ENCODE data around the gene AATK.
"Not testable (repeated sequence)": the region's sequence is repeated elsewhere in the genome, so short reads cannot be mapped to it uniquely, and the experiment has no call there.

The AATK gene

GRCh38 chr17:81080019-81080418 is 86.0 kb downstream of the AATK start:
- WGBS (ENCODE audit: extremely low coverage, insufficient coverage, low lambda C conversion rate), result no CpG with 5 or more reads among the region's 19 CpGs
- H3K36me3 ChIP-seq (ENCODE audit: control insufficient read depth, insufficient read depth, low read length), result no peaks in the 10 kb centered on the region
- no peak overlapping the region for H3K56ac ChIP-seq (ENCODE audit: low read length)
- H4K8ac ChIP-seq (ENCODE audit: low read depth, low read length), result no peak overlapping the region
- no peak overlapping the region for H3K9ac ChIP-seq (ENCODE audit: low read length)
- H3K4me1 ChIP-seq (ENCODE audit: control insufficient read depth, low read depth, low read length), result no peaks in the 10 kb centered on the region
- no peak overlapping the region for H3K4me2 ChIP-seq (ENCODE audit: low read length)
- no peak overlapping the region for H2AK5ac ChIP-seq (ENCODE audit: low read length)
- H2BK120ac ChIP-seq (ENCODE audit: low read depth, low read length), result no peak overlapping the region
- H3K27ac ChIP-seq (ENCODE audit: low read depth, low read length), result no peak overlapping the region
- no peak overlapping the region for H3K23ac ChIP-seq (ENCODE audit: low read length)
- no peak overlapping the region for H4K5ac ChIP-seq (ENCODE audit: low read length)
- H2BK15ac ChIP-seq (replicated peaks; ENCODE audit: low read depth), result no peak overlapping the region
- no peaks in the 10 kb centered on the region for H3K79me1 ChIP-seq (ENCODE audit: low read length)
- no peak overlapping the region for H2BK5ac ChIP-seq (ENCODE audit: low read length)
- no peak overlapping the region for H3K4me3 ChIP-seq (ENCODE audit: low read length)
- H3K18ac ChIP-seq (ENCODE audit: low read length), result no peak overlapping the region
- H3K4ac ChIP-seq (ENCODE audit: low read depth, low read length), result no peak overlapping the region
- no peak for DNase-seq
- H3K27me3 ChIP-seq (ENCODE audit: insufficient read depth, low read length, poor library complexity), result no peaks in the 10 kb centered on the region
- no peaks in the 10 kb centered on the region for H3K79me2 ChIP-seq (ENCODE audit: control insufficient read depth, insufficient read depth, low read length)

- H3K4me3 ChIP-seq (ENCODE audit: low read length); H3K9ac ChIP-seq (ENCODE audit: low read length); H3K79me2 ChIP-seq (ENCODE audit: control insufficient read depth, insufficient read depth, low read length); H2BK15ac ChIP-seq (replicated peaks; ENCODE audit: low read depth); H3K36me3 ChIP-seq (ENCODE audit: control insufficient read depth, insufficient read depth, low read length); H4K8ac ChIP-seq (ENCODE audit: low read depth, low read length); H2AK5ac ChIP-seq (ENCODE audit: low read length); DNase-seq; H4K5ac ChIP-seq (ENCODE audit: low read length); H3K4me1 ChIP-seq (ENCODE audit: control insufficient read depth, low read depth, low read length); H3K4ac ChIP-seq (ENCODE audit: low read depth, low read length); H3K27me3 ChIP-seq (ENCODE audit: insufficient read depth, low read length, poor library complexity); H3K27ac ChIP-seq (ENCODE audit: low read depth, low read length); H3K79me1 ChIP-seq (ENCODE audit: low read length); H3K23ac ChIP-seq (ENCODE audit: low read length); H2BK5ac ChIP-seq (ENCODE audit: low read length); H2BK120ac ChIP-seq (ENCODE audit: low read depth, low read length); H3K4me2 ChIP-seq (ENCODE audit: low read length); H3K56ac ChIP-seq (ENCODE audit: low read length); H3K18ac ChIP-seq (ENCODE audit: low read length): not testable (repeated sequence)
- WGBS (ENCODE audit: extremely low coverage, insufficient coverage, low lambda C conversion rate), result no CpG with 5 or more reads among the region's 45 CpGs
Observed at GRCh38 chr17:81078026-81078913, 87.8 kb downstream of the AATK start.

GRCh38 chr17:81076141-81076679 is 89.8 kb downstream of the AATK start:
- Histone ChIP-seq H3K79me2 (ENCODE audit: control insufficient read depth, insufficient read depth, low read length) (no peaks in the 10 kb centered on the region), H3K56ac (ENCODE audit: low read length) (no peak overlapping the region)
- WGBS (ENCODE audit: extremely low coverage, insufficient coverage, low lambda C conversion rate), result no CpG with 5 or more reads among the region's 14 CpGs

GRCh38 chr17:81075307-81075706 is 90.7 kb downstream of the AATK start:
- H3K4me2 ChIP-seq (ENCODE audit: low read length), result no peak overlapping the region
- no peak overlapping the region for H4K5ac ChIP-seq (ENCODE audit: low read length)
- H3K4me1 ChIP-seq (ENCODE audit: control insufficient read depth, low read depth, low read length), result no peaks in the 10 kb centered on the region
- no peak overlapping the region for H3K4ac ChIP-seq (ENCODE audit: low read depth, low read length)
- H3K27ac ChIP-seq (ENCODE audit: low read depth, low read length), result no peak overlapping the region
- H4K8ac ChIP-seq (ENCODE audit: low read depth, low read length), result no peak overlapping the region
- H3K79me1 ChIP-seq (ENCODE audit: low read length), result no peaks in the 10 kb centered on the region
- no peaks in the 10 kb centered on the region for H3K79me2 ChIP-seq (ENCODE audit: control insufficient read depth, insufficient read depth, low read length)
- no peak overlapping the region for H3K23ac ChIP-seq (ENCODE audit: low read length)
- H3K4me3 ChIP-seq (ENCODE audit: low read length), result no peak overlapping the region
- H2BK15ac ChIP-seq (replicated peaks; ENCODE audit: low read depth), result no peak overlapping the region
- H2AK5ac ChIP-seq (ENCODE audit: low read length), result no peak overlapping the region
- H3K56ac ChIP-seq (ENCODE audit: low read length), result no peak overlapping the region
- WGBS (ENCODE audit: extremely low coverage, insufficient coverage, low lambda C conversion rate), result no CpG with 5 or more reads among the region's 17 CpGs
- H3K27me3 ChIP-seq (ENCODE audit: insufficient read depth, low read length, poor library complexity), result no peaks in the 10 kb centered on the region
- H3K18ac ChIP-seq (ENCODE audit: low read length), result no peak overlapping the region
- H2BK120ac ChIP-seq (ENCODE audit: low read depth, low read length), result no peak overlapping the region
- no peaks in the 10 kb centered on the region for H3K36me3 ChIP-seq (ENCODE audit: control insufficient read depth, insufficient read depth, low read length)
- H3K9ac ChIP-seq (ENCODE audit: low read length), result no peak overlapping the region
- DNase-seq, result no peak
- no peak overlapping the region for H2BK5ac ChIP-seq (ENCODE audit: low read length)

More at GRCh38 chr17:81076141-81076679, 89.8 kb downstream of the AATK start:
- Histone ChIP-seq H3K4me3 (ENCODE audit: low read length) (no peak overlapping the region), H3K79me1 (ENCODE audit: low read length) (no peaks in the 10 kb centered on the region), H2BK5ac (ENCODE audit: low read length) (no peak overlapping the region), H3K36me3 (ENCODE audit: control insufficient read depth, insufficient read depth, low read length) (no peaks in the 10 kb centered on the region), H4K8ac (ENCODE audit: low read depth, low read length) (no peak overlapping the region), H3K4me2 (ENCODE audit: low read length) (no peak overlapping the region), H3K9ac (ENCODE audit: low read length) (no peak overlapping the region), H4K5ac (ENCODE audit: low read length) (no peak overlapping the region), H3K18ac (ENCODE audit: low read length) (no peak overlapping the region), H3K27me3 (ENCODE audit: insufficient read depth, low read length, poor library complexity) (no peaks in the 10 kb centered on the region), H2BK15ac (replicated peaks; ENCODE audit: low read depth) (no peak overlapping the region), H3K4me1 (ENCODE audit: control insufficient read depth, low read depth, low read length) (no peaks in the 10 kb centered on the region), H2AK5ac (ENCODE audit: low read length) (no peak overlapping the region), H3K27ac (ENCODE audit: low read depth, low read length) (no peak overlapping the region), H3K4ac (ENCODE audit: low read depth, low read length) (no peak overlapping the region), H3K23ac (ENCODE audit: low read length) (no peak overlapping the region), H2BK120ac (ENCODE audit: low read depth, low read length) (no peak overlapping the region)
- no peak for DNase-seq

- Histone ChIP-seq H3K4me3 (ENCODE audit: low read length) (no peak overlapping the region), H2BK5ac (ENCODE audit: low read length) (no peak overlapping the region), H4K8ac (ENCODE audit: low read depth, low read length) (no peak overlapping the region), H3K4me1 (ENCODE audit: control insufficient read depth, low read depth, low read length) (no peaks in the 10 kb centered on the region), H2BK15ac (replicated peaks; ENCODE audit: low read depth) (no peak overlapping the region), H4K5ac (ENCODE audit: low read length) (no peak overlapping the region), H3K36me3 (ENCODE audit: control insufficient read depth, insufficient read depth, low read length) (no peaks in the 10 kb centered on the region), H3K4me2 (ENCODE audit: low read length) (no peak overlapping the region), H3K56ac (ENCODE audit: low read length) (no peak overlapping the region), H3K4ac (ENCODE audit: low read depth, low read length) (no peak overlapping the region), H3K79me1 (ENCODE audit: low read length) (no peaks in the 10 kb centered on the region), H2AK5ac (ENCODE audit: low read length) (no peak overlapping the region), H3K9ac (ENCODE audit: low read length) (no peak overlapping the region), H3K27me3 (ENCODE audit: insufficient read depth, low read length, poor library complexity) (no peaks in the 10 kb centered on the region), H3K18ac (ENCODE audit: low read length) (no peak overlapping the region), H3K79me2 (ENCODE audit: control insufficient read depth, insufficient read depth, low read length) (no peaks in the 10 kb centered on the region), H3K27ac (ENCODE audit: low read depth, low read length) (no peak overlapping the region), H3K23ac (ENCODE audit: low read length) (no peak overlapping the region), H2BK120ac (ENCODE audit: low read depth, low read length) (no peak overlapping the region)
- no CpG with 5 or more reads among the region's 8 CpGs for WGBS (ENCODE audit: extremely low coverage, insufficient coverage, low lambda C conversion rate)
- DNase-seq, result no peak
Observed at GRCh38 chr17:81074875-81075274, 91.1 kb downstream of the AATK start.

Measured in mesendoderm (in vitro differentiated cells).